ENCODE results near the gene CRB3. TPM values are rescaled to one million over a fixed set of nuclear protein-coding genes. Genes with fewer than 3 reads are reported as not detected.
"Not testable (repeated sequence)": the region's sequence is repeated elsewhere in the genome, so short reads cannot be mapped to it uniquely, and the experiment has no call there.

CRB3 gene
- total RNA-seq, 1 donor = not detected

DNA sequence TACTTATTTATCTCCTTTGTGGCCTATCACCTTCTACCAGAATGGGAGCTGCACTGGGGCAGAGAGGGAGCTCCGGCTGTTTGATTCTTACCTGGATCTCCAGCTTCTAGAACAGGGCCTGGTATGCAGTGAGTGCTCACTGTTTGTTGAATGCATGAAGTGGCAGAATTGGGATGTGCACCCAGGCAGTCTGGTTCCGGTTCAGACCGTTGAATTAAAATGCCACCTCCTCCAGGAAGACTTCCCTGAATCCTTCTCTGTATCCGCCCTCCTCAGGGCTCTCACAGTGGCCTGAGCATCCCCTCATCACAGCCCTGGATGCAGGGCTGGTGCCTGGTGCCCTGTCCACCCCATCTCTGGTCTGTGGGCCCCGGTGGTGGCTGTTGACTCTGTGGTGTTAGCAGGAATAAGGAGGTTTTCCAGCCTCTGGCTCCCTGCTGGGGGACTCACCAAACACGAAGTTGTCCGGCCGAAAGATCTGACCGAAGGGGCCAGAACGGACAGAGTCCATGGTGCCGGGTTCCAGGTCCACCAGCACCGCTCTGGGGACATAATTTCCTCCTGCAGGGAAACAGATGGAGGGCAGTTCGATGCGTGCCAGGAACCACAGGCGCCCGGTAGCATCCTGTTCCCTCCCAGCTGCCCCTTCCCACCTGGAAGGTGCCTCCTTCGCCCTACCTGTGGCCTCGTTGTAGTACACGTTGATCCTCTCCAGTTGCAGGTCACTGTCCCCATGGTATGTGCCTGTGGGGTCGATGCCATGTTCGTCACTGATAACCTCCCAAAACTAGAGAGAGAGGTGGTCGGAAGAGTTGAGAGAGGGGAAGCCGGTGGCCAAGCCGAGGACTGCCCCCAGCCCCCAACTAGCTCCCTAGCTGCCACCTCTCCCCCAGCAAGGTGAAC is 37.0 kb downstream of the CRB3 start:
- no peak for DNase-seq (ENCODE audit: low read depth)
- no peak overlapping the region for H3K4me3 ChIP-seq (ENCODE audit: low read depth, low read length)
- TF ChIP-seq, protein P1, sequence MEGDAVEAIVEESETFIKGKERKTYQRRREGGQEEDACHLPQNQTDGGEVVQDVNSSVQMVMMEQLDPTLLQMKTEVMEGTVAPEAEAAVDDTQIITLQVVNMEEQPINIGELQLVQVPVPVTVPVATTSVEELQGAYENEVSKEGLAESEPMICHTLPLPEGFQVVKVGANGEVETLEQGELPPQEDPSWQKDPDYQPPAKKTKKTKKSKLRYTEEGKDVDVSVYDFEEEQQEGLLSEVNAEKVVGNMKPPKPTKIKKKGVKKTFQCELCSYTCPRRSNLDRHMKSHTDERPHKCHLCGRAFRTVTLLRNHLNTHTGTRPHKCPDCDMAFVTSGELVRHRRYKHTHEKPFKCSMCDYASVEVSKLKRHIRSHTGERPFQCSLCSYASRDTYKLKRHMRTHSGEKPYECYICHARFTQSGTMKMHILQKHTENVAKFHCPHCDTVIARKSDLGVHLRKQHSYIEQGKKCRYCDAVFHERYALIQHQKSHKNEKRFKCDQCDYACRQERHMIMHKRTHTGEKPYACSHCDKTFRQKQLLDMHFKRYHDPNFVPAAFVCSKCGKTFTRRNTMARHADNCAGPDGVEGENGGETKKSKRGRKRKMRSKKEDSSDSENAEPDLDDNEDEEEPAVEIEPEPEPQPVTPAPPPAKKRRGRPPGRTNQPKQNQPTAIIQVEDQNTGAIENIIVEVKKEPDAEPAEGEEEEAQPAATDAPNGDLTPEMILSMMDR (IDR thresholded peaks at IDR 0.05; ENCODE audit: insufficient read depth, low read length) = no peak

DNA sequence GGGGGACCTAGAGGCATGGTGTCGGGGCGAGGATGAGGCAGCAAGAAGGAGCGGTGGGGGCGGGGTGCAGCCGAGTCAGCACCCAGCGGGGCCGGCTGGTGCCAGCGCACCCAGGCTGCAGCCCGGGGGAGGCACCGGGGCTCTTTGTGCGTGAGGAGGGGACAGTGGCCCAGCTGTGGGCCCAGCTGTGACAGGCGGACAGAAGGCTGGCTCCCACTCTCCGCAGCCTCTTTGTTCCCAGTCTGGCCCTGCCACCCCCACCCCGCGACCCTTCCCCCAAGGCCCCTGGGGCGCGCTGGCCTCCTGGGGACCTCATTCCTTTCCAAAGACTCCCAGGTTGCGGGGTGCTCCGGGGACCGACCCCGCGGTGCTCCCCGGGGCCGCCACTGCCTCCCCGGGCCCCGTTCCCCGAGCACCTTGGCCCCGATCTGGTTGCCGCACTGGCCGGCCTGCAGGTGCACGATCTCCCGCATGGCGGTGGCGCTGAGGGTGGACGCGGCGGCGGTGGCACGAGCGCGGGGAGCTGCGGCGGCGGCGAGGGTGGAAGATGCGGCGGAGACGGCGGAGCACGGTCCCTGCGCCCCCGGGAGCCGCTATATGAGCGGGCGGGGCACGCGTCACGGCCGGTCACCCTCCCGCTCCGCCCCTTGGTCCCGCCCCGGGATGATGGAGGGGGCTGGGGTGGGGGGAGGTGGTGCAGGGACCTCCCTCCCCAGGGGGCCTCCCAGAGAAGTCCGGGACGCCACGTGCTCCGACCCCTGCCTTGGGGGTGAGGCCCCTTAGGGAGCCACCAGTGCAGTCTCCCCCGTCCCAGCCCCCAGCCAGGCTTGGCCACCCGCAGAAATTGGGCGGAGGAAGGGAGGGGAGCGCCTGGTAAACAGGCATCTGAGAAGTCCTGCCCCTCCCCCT is 37.9 kb downstream of the CRB3 start, which contains the start of gene TUBB4A:
TSS of gene TUBB4A (minus strand) at position 570 of the 909 bp plus-strand sequence. CDS start at position 473, 97 bp downstream.
- no peak for DNase-seq (ENCODE audit: low read depth)
- TF ChIP-seq, protein P1 (IDR thresholded peaks at IDR 0.05; ENCODE audit: insufficient read depth, low read length) = no peak
- no peak within 1 kb of the TSS for H3K4me3 ChIP-seq (ENCODE audit: low read depth, low read length)

DNA sequence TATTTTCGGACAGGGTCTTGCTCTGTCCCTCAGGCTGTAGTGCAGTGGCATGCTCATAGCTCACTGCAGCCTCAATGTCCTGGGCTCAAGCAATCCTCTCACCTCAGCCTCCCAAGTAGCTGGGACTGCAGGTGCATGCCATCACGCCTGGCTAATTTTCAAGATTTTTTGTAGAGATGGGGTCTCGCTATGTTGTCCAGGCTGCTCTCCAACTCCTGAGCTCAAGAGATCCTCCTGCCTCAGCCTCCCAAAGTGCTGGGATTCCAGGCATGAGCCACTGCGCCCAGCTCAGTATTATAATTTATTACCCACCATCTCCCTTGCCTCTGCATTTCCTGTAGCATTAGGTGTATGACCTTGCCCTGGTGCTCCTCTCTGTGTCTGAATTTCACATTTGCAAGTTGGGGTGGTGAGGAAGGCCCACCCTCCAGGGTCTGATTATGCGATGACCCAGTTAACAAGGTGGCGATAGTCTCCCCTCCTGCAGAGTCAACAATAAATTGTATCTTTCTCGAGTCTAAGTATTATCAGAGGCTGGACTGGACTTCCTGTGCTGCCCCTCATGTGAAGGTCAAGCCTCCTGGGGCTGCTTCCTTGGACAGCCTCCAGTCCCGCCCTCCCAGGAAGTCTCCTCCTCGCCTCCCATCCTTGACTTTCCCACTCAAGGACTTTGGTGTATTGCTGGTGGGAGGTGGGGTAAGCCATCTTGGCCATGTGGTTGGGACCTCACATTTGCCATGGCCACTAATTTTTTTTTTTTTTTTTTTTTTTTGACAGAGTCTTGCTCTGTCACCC is 39.5 kb downstream of the CRB3 start:
- no peak for DNase-seq (ENCODE audit: low read depth)
- TF ChIP-seq, protein P1 (IDR thresholded peaks at IDR 0.05; ENCODE audit: insufficient read depth, low read length) = no peak
- H3K4me3 ChIP-seq (ENCODE audit: low read depth, low read length) = no peak overlapping the region

DNA sequence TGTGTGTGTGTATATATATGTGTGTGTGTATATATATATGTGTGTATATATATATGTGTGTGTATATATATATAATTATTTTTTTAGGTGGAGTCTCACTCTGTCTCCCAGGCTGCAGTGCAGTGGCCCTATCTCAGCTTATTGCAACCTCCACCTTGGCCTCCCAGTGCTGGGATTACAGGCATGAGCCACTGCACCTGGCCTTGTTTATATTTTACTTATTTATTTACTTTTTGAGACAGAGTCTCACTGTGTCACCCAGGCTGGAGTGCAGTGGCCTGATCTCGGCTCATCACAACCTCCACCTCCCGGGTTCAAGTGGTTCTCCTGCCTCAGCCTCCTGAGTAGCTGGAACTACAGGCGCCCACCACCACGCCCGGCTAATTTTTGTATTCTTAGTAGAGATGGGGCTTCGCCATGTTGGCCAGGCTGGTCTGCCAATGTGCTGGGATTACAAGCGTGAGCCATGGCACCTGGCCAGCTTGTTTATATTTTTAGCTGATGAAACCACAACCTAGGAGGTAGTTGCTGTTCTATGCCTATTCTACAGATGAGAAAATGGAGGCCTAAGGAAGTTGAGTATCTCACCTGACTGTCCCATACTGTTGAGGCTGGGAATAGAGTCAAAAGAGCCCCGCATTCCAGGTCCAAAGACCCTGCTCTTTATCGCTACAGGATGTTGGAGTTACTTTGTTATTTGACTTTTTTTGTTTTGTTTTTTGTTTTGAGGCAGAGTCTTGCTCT is 44.1 kb downstream of the CRB3 start:
- H3K4me3 ChIP-seq (ENCODE audit: low read depth, low read length); DNase-seq (ENCODE audit: low read depth): not testable (repeated sequence)

DNA sequence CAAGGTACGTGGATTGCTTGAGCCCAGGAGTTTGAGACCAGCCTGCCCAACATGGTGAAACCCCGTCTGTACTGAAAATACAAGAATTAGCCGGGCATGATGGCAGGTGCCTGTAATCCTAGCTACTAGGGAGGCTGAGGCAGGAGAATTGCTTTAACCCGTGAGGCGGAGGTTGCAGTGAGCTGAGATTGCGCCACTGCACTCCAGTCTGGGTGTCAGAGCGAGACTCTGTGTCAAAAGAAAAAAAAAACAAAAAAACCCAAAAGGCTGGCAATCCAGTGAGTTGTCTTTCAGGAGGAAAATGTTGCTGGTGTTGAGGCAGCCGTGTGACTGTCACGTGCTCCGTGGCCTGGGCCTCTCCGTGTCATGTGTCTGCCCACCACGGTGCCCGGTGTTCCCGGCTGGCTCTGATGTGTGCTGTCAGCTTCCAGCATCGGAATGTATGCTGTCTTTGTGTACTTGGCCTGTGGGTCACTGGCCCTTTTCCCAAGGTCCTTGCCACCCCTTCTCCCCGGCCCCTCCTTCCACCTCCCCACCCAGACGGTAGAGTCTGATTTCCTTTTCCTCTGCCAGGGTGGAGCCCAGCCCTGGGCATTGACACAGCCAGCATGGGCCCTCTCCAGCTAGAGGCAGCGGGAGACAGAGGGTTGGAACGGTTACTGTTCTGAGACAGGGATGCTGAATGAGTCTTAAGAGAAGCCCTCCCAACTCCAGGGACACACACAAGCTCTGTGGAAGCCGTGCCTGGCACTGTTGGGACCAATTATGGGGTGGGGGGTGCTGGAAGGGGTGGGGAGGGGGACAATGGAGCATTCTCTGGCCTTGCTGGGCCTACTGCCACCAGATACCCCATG is 45.3 kb downstream of the CRB3 start:
- no peak overlapping the region for H3K4me3 ChIP-seq (ENCODE audit: low read depth, low read length)
- no peak for DNase-seq (ENCODE audit: low read depth)
- TF ChIP-seq, protein P1 (IDR thresholded peaks at IDR 0.05; ENCODE audit: insufficient read depth, low read length) = no peak

DNA sequence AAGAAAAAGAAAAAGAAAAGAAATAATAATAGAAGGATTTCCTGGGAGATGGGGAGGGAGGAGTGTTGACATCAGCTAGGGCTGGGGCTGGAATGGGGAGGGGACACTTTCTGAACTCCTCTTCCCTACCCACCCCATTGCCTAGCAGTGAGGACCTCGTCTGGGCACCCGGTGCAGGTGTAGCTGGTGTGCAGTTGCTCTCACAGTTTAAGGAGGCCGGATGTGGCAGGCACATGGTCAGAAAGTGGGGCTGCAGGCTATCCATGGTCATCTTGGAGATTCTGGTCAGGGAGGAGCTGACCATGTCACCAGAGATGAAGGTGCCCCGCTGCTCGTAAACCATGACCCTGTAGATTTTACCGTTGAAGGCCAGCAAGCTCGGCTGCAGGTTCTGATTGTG is 46.5 kb downstream of the CRB3 start:
- no peak for DNase-seq (ENCODE audit: low read depth)
- TF ChIP-seq, protein P1 (IDR thresholded peaks at IDR 0.05; ENCODE audit: insufficient read depth, low read length) = no peak
- no peak overlapping the region for H3K4me3 ChIP-seq (ENCODE audit: low read depth, low read length)
